Vagina (tissue), 2 donors: ENCODE measurements around the gene SLC30A4. TPM values are rescaled to one million over a fixed set of nuclear protein-coding genes. Genes with fewer than 3 reads are reported as not detected.

Source experiments
- DNase-seq, 2 donors: peaks; one replicate each; pipeline ENCODE4 v3.0.0-alpha.2; 2017; ENCODE audit errors: extremely low spot score in 2 of 2
- H3K27ac ChIP-seq: fragments of 200-600 bp; sonication (generic); one replicate; pipeline ENCODE4 v1.5.1; 2019
- H3K27me3 ChIP-seq: fragments of 200-600 bp; sonication (generic); one replicate; pipeline ENCODE4 v1.5.1; 2019
- H3K36me3 ChIP-seq, 2 donors: fragments of 200-600 bp; sonication (generic); one replicate each; pipeline ENCODE4 v1.5.1; 2017 to 2019
- H3K4me1 ChIP-seq: fragments of 200-600 bp; sonication (generic); one replicate; pipeline ENCODE4 v1.5.1; 2019
- H3K4me3 ChIP-seq, 2 donors: fragments of 200-600 bp; sonication (generic); 1 replicate in 1 of 2; 2 replicates in 1 of 2; pipeline ENCODE4 v1.5.1; 2016 to 2019
- H3K9me3 ChIP-seq: fragments of 200-600 bp; sonication (generic); one replicate; pipeline ENCODE4 v1.5.1; 2019
- POLR2A ChIP-seq, 2 donors: fragments of 450-650 bp; IDR thresholded peaks; one replicate each; pipeline ENCODE4 v1.6.1; 2017; ENCODE audit warnings: antibody characterized with exemption in 2 of 2, mild to moderate bottlenecking in 2 of 2, moderate library complexity in 2 of 2
- POLR2AphosphoS5 ChIP-seq, 2 donors: sonication (generic); formaldehyde crosslinking; IDR thresholded peaks; one replicate each; pipeline ENCODE4 v1.9.0; 2017; ENCODE audit warnings: antibody characterized with exemption in 2 of 2, mild to moderate bottlenecking in 2 of 2, low read depth in 1 of 2; ENCODE audit not compliant: insufficient read depth in 1 of 2
- intact Hi-C: fragments of 100-400 bp; cut with DNase I; formaldehyde crosslinking; loops from one replicate; pipeline ENCODE4 v1.15.1; 2023
- total RNA-seq: library from RNA; depleted of rRNA; stranded (reverse); fragments of >200 nt; gene quantifications from one replicate; pipeline ENCODE4 v1.2.3, GENCODE V29; 2016
- TF ChIP-seq, protein P1 (sequence below), 3 experiments: fragments of 450-650 bp in 2 of 3; fragments of 200-600 bp in 1 of 3; sonication (generic) in 1 of 3; IDR thresholded peaks; one replicate each; pipeline ENCODE4 v1.5.1; 2017 to 2019; ENCODE audit warnings: antibody characterized with exemption in 3 of 3, mild to moderate bottlenecking in 2 of 3, moderate library complexity in 2 of 3

The SLC30A4 gene
- total RNA-seq, 1 donor from 2014 or later = 10.3 TPM

DNA sequence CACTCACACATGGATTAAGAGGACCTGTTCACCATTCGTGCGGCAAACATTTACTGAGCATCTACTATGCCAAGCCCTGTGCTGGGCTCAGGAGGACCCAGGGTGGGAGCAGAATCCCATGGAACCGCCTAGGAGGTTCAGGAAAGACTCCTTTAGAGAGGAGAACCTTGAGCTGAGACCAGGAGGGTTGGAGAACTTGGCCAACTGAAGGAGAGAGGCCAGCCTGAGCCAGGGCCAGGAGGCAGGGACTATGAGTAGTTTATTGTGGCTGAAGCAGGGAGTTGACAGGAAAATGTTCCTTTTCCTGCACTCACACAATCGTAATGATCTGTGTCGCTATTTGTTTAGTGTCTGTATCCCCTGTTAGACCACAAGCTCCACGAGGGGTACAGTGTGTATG is 71.3 kb downstream of the SLC30A4 start:
- no peak for DNase-seq
- no peaks in the 10 kb centered on the region for H3K27me3 ChIP-seq
- no peaks in the 10 kb centered on the region for H3K36me3 ChIP-seq
- H3K4me1 ChIP-seq = peaks cover 4% of the 10 kb centered on the region
- H3K4me3 ChIP-seq = no peak overlapping the region
- H3K27ac ChIP-seq = no peak overlapping the region
- H3K9me3 ChIP-seq = no peaks in the 10 kb centered on the region
- intact Hi-C loops = no loop called here
- TF ChIP-seq, protein P1, sequence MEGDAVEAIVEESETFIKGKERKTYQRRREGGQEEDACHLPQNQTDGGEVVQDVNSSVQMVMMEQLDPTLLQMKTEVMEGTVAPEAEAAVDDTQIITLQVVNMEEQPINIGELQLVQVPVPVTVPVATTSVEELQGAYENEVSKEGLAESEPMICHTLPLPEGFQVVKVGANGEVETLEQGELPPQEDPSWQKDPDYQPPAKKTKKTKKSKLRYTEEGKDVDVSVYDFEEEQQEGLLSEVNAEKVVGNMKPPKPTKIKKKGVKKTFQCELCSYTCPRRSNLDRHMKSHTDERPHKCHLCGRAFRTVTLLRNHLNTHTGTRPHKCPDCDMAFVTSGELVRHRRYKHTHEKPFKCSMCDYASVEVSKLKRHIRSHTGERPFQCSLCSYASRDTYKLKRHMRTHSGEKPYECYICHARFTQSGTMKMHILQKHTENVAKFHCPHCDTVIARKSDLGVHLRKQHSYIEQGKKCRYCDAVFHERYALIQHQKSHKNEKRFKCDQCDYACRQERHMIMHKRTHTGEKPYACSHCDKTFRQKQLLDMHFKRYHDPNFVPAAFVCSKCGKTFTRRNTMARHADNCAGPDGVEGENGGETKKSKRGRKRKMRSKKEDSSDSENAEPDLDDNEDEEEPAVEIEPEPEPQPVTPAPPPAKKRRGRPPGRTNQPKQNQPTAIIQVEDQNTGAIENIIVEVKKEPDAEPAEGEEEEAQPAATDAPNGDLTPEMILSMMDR (IDR thresholded peaks at IDR 0.05) = no peak
- no peak for TF ChIP-seq POLR2A (IDR thresholded peaks at IDR 0.05)
- no peak for TF ChIP-seq POLR2AphosphoS5 (IDR thresholded peaks at IDR 0.05; ENCODE audit: insufficient read depth in 1 of 2, low read depth in 1 of 2)

DNA sequence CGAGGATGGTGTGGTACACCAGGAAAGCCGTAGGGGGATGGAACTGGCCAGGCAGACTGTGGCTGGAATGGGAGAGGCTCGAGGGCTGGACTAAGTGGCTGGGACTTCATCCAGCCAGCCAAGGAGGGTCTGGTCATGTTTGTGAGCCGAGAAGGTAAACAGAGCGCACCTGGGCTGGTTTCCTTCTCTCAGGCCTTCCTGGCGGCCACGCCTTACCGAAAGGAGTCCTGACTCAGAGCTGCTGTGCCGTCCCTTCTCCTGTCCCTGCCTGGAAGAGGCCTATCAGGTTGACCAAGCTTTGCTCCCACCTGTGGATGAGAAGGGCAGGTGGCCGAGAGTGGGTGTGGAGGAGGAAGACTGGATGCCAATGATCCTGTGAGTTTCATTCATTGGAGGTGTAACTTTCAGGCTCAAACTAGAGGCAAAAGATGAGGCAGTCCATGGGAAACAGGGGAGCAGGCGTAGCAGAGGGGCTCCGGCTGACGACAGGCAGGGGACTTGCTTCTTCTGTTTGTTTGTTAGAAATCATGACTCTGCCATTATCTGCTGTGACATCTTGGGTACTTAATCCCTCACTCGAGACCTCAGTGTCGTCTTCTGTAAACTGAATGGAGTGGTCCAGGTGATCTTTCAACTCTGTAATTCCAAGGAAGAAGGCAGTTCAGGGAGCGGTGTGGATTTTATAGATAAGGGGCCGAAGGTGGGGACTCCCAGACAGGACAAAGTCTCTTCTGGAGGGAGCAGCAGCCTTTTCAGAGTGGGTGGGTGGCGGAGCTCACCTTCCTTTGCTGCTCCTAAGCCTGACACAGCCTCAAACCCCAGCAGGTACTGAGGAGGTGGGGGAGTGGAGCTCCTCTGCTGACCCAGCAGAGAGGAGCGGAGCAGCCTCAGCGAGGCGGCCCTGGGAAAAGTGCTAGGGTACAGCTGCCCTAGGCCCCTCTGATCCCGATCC is 72.4 kb downstream of the SLC30A4 start:
- no peak for DNase-seq

DNA sequence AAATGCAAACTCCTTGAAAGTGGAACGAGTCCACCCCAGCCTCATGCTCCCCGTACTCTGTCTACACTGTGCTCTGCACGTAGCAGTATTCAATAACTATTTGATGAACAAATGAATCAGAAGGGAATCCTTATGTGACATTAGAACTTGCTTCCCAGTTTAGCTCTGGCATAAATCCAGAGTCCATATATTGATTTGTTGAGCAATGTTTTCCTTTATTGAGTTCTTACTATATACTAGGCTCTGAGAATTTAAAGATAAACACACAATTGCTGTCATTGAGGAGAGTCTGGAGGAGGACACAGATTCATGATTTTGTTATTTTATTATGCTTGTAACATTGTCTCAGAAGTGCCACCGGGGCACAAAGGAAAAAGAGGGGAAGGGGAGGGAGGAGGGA is 73.2 kb downstream of the SLC30A4 start:
- intact Hi-C loops = no loop called here
- Histone ChIP-seq H3K27me3 (no peaks in the 10 kb centered on the region), H3K36me3 (no peaks in the 10 kb centered on the region), H3K4me3 (no peak overlapping the region), H3K27ac (no peak overlapping the region), H3K4me1 (no peaks in the 10 kb centered on the region), H3K9me3 (no peaks in the 10 kb centered on the region)
- no peak for DNase-seq
- no peak for TF ChIP-seq POLR2AphosphoS5 (IDR thresholded peaks at IDR 0.05; ENCODE audit: insufficient read depth in 1 of 2, low read depth in 1 of 2)
- TF ChIP-seq POLR2A (IDR thresholded peaks at IDR 0.05) = no peak
- TF ChIP-seq, protein P1 (IDR thresholded peaks at IDR 0.05) = no peak

More for the DNA sequence above, 72.4 kb downstream of the SLC30A4 start:
- no peak overlapping the region for H3K27ac ChIP-seq
- H3K4me3 ChIP-seq = no peak overlapping the region
- H3K4me1 ChIP-seq = no peaks in the 10 kb centered on the region
- intact Hi-C loops = no loop called here
- H3K36me3 ChIP-seq = no peaks in the 10 kb centered on the region
- H3K27me3 ChIP-seq = no peaks in the 10 kb centered on the region
- peak in 1 of 2 donors; percentile 19 for TF ChIP-seq POLR2AphosphoS5 (IDR thresholded peaks at IDR 0.05; ENCODE audit: insufficient read depth in 1 of 2, low read depth in 1 of 2)
- TF ChIP-seq POLR2A (IDR thresholded peaks at IDR 0.05) = no peak
- no peaks in the 10 kb centered on the region for H3K9me3 ChIP-seq

GRCh38 chr15:45448066-45448915 is 74.3 kb downstream of the SLC30A4 start:
- no peaks in the 10 kb centered on the region for H3K36me3 ChIP-seq
- no peaks in the 10 kb centered on the region for H3K4me1 ChIP-seq
- H3K4me3 ChIP-seq = no peak overlapping the region
- no peak for TF ChIP-seq POLR2A (IDR thresholded peaks at IDR 0.05)
- TF ChIP-seq, protein P1 (IDR thresholded peaks at IDR 0.05) = no peak
- no peak for TF ChIP-seq POLR2AphosphoS5 (IDR thresholded peaks at IDR 0.05; ENCODE audit: insufficient read depth in 1 of 2, low read depth in 1 of 2)
- no peaks in the 10 kb centered on the region for H3K27me3 ChIP-seq
- DNase-seq = no peak
- no peaks in the 10 kb centered on the region for H3K9me3 ChIP-seq
- no peak overlapping the region for H3K27ac ChIP-seq
- intact Hi-C loops = no loop called here

DNA sequence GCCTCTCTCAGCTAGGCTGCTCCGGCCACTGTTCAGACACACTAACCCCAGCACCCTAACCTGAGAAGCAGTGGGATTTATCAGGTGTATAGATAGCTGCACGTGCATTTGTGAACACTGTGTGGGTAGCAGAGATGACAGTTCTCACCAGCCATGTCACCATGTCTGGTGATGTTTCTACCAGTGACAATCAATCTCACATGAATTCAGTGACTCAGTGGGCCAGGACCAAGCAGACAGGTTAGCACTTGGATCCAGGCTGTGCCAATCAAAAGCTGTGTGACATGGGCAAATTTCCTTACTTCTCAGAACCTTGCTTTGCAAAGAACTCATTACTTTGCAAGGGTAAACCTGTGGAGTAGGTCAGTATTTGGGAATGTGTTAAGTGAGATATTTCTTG is 78.9 kb downstream of the SLC30A4 start:
- DNase-seq = no peak
- no peaks in the 10 kb centered on the region for H3K27me3 ChIP-seq
- H3K4me3 ChIP-seq = no peak overlapping the region
- H3K36me3 ChIP-seq = no peaks in the 10 kb centered on the region
- H3K9me3 ChIP-seq = no peaks in the 10 kb centered on the region
- TF ChIP-seq POLR2A (IDR thresholded peaks at IDR 0.05) (no peak), POLR2AphosphoS5 (IDR thresholded peaks at IDR 0.05; ENCODE audit: insufficient read depth in 1 of 2, low read depth in 1 of 2) (no peak)
- TF ChIP-seq, protein P1 (IDR thresholded peaks at IDR 0.05) = no peak
- intact Hi-C loops = no loop called here
- H3K4me1 ChIP-seq = no peaks in the 10 kb centered on the region
- H3K27ac ChIP-seq = no peak overlapping the region
